ENCODE measurements around the gene POMC. TPM values are rescaled to one million over a fixed set of nuclear protein-coding genes. Genes with fewer than 3 reads are reported as not detected.

The POMC gene
- 10 to 100 TPM in 1 of 4 donors, 1 to 10 TPM in 3; 1.6 to 32.9 (median 5.2) TPM for total RNA-seq

DNA sequence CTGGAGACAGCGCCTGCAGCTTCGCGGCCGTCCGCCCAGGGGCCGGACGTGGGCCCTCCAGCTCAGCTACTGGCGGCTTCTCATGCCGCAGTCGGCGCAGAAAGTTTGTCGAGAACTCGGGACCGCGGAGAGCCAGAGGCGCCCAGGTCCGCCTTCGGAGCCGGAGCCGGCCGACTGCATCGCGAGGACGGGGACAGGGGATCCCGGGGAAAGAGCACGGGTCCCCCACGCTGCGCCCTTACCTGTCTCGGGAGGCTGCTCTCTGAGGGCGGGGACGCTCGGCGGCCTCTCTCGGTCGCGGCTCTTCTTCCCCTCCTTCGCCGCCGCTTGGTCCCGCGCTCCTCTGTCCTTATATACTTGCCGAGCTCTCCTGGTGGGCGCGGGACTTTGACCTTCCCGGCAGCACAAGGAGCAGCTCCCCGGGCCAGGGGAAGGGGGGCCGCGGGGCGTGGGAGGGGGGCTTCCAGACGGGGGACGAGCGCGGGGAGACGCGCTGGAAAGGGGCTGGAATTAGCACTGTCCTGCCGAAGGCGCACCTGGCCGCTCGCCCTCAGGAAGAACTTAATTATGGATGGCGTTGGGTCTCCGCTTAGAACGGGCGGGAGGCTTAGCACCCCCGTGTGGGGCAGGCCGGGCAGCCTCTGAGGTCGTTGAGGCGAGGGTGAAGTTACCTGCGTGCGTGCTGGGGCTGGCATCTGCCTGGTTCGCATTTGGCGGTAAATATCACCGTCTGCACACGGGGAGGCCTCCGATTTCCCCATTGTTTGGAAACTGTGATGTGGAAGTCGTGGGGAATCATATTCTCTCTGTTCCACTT is at the start of gene POMC:
TSS of gene POMC (minus strand) at position 325 of the 817 bp plus-strand sequence. CDS start 3,808 bp downstream, outside the sequence.
- peak; percentile 26 to 55 for ATAC-seq
- no peaks in the 10 kb centered on the region for H3K36me3 ChIP-seq
- TF ChIP-seq, protein P1, sequence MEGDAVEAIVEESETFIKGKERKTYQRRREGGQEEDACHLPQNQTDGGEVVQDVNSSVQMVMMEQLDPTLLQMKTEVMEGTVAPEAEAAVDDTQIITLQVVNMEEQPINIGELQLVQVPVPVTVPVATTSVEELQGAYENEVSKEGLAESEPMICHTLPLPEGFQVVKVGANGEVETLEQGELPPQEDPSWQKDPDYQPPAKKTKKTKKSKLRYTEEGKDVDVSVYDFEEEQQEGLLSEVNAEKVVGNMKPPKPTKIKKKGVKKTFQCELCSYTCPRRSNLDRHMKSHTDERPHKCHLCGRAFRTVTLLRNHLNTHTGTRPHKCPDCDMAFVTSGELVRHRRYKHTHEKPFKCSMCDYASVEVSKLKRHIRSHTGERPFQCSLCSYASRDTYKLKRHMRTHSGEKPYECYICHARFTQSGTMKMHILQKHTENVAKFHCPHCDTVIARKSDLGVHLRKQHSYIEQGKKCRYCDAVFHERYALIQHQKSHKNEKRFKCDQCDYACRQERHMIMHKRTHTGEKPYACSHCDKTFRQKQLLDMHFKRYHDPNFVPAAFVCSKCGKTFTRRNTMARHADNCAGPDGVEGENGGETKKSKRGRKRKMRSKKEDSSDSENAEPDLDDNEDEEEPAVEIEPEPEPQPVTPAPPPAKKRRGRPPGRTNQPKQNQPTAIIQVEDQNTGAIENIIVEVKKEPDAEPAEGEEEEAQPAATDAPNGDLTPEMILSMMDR (IDR thresholded peaks at IDR 0.05 in 4 of 5, conservative IDR thresholded peaks at IDR 0.05 in 1 of 5): no peak
- no peak for TF ChIP-seq POLR2A (IDR thresholded peaks at IDR 0.05)
- peak within 1 kb of the TSS; percentile 48 to 74 (median 54) for H3K4me3 ChIP-seq
- intact Hi-C loops (cut with DNase I; ENCODE audit: low total_unique reads): no loop called here
- H3K27me3 ChIP-seq: peaks cover 29 to 52% (median 32%) of the 10 kb centered on the region in 3 donors
- peaks cover 8 to 14% of the 10 kb centered on the region in 2 donors for H3K4me1 ChIP-seq
- in situ Hi-C loops (cut with MboI; ENCODE audit: low sequenced_read_pairs in 4 of 4): no loop called here
- no peak within 1 kb of the TSS for H3K27ac ChIP-seq
- no peak for DNase-seq
- H3K9me3 ChIP-seq: no peaks in the 10 kb centered on the region

DNA sequence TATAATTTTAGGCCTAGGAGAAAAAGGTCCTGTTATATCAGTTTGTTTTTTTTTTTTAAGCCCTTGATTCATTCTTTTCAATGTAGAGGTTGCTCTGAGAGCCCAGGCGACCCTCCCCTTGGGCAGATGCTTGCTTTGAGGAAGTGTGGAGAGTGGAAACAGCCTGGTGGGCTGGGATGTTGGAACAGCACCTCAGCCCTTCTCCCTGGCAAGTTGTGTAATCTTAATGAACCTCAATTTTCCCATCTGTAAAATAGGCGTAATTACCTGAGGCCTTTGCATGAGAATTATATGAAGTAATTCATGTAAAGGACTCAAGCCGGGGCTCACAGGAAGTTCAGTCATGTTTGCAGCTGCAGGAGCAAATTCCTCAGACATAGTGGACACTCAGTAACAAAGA is 49.7 kb upstream of the POMC start:
- DNase-seq (no peak), ATAC-seq (no peak)
- no peak overlapping the region for H3K4me3 ChIP-seq
- in situ Hi-C loops (cut with MboI; ENCODE audit: low sequenced_read_pairs in 4 of 4): no loop called here
- H3K27ac ChIP-seq: no peak overlapping the region
- no peaks in the 10 kb centered on the region for H3K9me3 ChIP-seq
- TF ChIP-seq POLR2A (IDR thresholded peaks at IDR 0.05): no peak
- TF ChIP-seq, protein P1 (IDR thresholded peaks at IDR 0.05 in 4 of 5, conservative IDR thresholded peaks at IDR 0.05 in 1 of 5): no peak
- no peaks in the 10 kb centered on the region for H3K36me3 ChIP-seq
- H3K4me1 ChIP-seq: no peaks in the 10 kb centered on the region
- intact Hi-C loops (cut with DNase I; ENCODE audit: low total_unique reads): no loop called here
- H3K27me3 ChIP-seq: no peaks in the 10 kb centered on the region

DNA sequence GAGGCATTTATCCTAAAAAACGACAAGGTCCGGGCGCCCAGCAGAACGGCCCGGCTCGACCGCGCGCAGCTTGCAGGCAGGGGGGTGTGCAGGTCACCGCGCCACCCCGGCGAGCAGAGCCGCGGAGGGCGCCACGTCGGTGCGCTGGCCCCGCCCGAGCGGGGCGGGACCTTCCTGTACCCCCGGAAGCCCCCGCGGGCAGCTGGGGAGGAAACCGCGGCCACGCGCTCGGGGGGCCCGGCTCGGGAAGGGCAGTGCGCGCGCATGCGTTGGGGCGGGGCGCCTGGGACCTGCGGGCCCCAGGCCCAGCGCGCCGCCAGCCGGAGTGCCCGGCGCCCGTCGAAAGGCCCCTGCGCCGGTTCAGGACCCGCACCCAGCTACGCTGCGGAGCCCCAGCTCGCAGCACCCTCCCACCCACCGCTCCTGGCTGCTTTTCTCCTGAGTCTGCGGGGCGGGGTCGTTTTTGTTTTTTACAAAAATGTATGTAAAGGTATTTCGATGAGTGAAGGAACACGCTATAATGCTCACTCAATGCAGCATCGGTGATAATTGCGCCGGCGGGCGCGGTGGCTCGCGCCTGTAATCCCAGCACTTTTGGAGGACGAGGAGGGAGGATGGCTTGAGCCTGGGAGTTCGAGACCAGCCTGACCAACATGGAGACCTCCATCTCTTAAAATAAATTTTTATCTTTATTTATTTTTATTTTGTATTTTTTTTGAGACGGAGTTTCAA is 47.7 kb upstream of the POMC start:
- H3K4me1 ChIP-seq: no peaks in the 10 kb centered on the region
- H3K36me3 ChIP-seq: no peaks in the 10 kb centered on the region
- in situ Hi-C loops (cut with MboI; ENCODE audit: low sequenced_read_pairs in 4 of 4) (no loop called here), intact Hi-C loops (cut with DNase I; ENCODE audit: low total_unique reads) (no loop called here)
- H3K27me3 ChIP-seq: no peaks in the 10 kb centered on the region
- TF ChIP-seq, protein P1 (IDR thresholded peaks at IDR 0.05 in 4 of 5, conservative IDR thresholded peaks at IDR 0.05 in 1 of 5): no peak
- no peak for TF ChIP-seq POLR2A (IDR thresholded peaks at IDR 0.05)
- peak overlapping the region; percentile 49 to 71 (median 59) for H3K4me3 ChIP-seq
- ATAC-seq (peak; percentile 32 to 48), DNase-seq (peak in 1 of 2 donors; percentile 50)
- H3K9me3 ChIP-seq: no peaks in the 10 kb centered on the region
- peak overlapping the region; percentile 54 to 64 (median 61) for H3K27ac ChIP-seq

DNA sequence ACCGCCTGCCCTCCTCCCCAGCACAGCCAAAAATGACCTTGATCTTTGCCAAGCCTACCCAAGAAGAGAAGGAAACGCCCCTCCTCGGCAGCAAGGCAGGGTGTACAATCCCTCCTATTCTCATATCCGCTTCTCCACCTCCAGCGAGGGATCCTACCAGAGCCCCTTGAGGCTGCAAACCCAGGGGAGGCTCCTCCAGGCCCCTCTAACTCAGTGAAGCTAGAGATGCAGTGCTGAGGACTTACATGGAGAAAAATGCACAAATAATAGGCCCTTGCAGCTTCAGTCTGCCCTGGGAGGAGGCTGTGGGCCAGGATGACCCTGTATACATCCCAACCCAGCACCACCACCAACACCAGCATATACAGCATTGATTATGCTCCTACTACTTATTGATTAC is 46.9 kb upstream of the POMC start:
- Histone ChIP-seq H3K27me3 (no peaks in the 10 kb centered on the region), H3K4me3 (no peak overlapping the region), H3K27ac (peak overlapping the region in 3 of 4 donors; percentile 39 to 64 (median 60)), H3K4me1 (no peaks in the 10 kb centered on the region), H3K9me3 (no peaks in the 10 kb centered on the region), H3K36me3 (no peaks in the 10 kb centered on the region)
- DNase-seq: no peak
- ATAC-seq: peak in 1 of 2 donors; percentile 20
- intact Hi-C loops (cut with DNase I; ENCODE audit: low total_unique reads): no loop called here
- in situ Hi-C loops (cut with MboI; ENCODE audit: low sequenced_read_pairs in 4 of 4): no loop called here
- TF ChIP-seq, protein P1 (IDR thresholded peaks at IDR 0.05 in 4 of 5, conservative IDR thresholded peaks at IDR 0.05 in 1 of 5): no peak
- TF ChIP-seq POLR2A (IDR thresholded peaks at IDR 0.05): no peak

All from gastrocnemius medialis (tissue), 4 donors.